NCI-H2107 treated with DMSO at 0.1 percent for 48 hours (cell line): ENCODE measurements around the gene SLC25A12.
"Not testable (repeated sequence)": the region's sequence is repeated elsewhere in the genome, so short reads cannot be mapped to it uniquely, and the experiment has no call there.

Experiments
- DNase-seq: peaks from one replicate; lab custom pipeline; 2025; ENCODE audit not compliant: unreplicated experiment; lab: John Stamatoyannopoulos, UW

SLC25A12 gene

GRCh38 chr2:171893824-171894611 lies at the start of gene SLC25A12:
TSS of gene SLC25A12 (minus strand) at chr2:171894244. CDS start at chr2:171894214, 30 bp downstream.
- peak; percentile 39 for DNase-seq

DNA sequence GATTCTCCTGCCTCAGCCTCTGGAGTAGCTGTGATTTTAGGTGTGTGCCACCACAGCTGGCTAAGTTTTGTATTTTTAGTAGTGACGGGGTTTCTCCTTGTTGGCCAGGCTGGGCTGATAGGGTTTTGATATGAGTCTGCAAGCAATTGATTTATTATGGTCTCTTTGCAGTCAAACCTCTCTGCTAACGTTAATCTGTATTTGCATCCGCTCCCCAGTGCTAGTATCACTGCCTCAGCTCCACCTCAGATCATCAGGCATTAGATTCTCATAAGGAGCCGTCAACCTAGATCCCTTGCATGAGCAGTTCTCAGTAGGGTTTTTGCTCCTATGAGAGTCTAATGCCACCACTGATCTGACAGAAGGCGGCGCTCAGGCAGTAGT lies 47.3 kb upstream of the SLC25A12 start:
- DNase-seq, result no peak

DNA sequence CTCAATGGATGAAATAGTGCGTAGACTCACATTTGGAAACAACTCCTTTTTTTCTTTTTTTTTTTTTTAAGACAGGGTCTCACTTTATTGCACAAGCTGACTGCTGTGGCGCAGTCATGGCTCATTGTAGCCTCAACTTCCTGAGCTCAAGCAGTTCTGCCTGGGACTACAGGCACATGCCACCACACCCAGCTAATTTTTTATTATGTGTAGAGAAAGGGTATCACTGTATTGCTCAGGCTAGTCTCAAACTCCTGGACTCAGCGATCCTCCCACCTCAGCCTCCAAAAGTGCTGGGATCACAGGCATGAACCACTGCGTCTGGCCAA lies 45.7 kb upstream of the SLC25A12 start:
- DNase-seq, result no peak

- no peak for DNase-seq
These were observed 45.2 kb upstream of the SLC25A12 start for GRCh38 chr2:171939058-171939742.

DNA sequence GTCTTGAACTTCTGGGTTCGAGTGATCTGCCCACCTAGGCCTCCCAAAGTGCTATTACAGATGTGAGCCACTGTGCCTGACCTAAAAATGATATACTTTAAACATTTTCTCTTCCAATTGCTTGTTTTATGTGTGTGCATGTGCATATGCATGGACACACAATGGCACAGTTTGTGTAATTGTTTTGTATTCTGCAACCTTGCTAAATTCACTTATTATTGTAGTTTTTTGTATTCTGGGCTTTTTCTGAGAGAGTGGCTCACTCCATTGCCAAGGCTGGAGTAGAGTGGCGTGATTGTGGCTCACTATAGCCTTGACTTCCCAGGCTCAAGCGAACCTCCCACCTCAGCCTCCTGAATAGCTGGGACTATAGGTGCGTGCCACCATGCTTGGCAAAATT lies 36.3 kb upstream of the SLC25A12 start:
- no peak for DNase-seq

GRCh38 chr2:171924170-171924942 lies 30.3 kb upstream of the SLC25A12 start:
- DNase-seq, result no peak

DNA sequence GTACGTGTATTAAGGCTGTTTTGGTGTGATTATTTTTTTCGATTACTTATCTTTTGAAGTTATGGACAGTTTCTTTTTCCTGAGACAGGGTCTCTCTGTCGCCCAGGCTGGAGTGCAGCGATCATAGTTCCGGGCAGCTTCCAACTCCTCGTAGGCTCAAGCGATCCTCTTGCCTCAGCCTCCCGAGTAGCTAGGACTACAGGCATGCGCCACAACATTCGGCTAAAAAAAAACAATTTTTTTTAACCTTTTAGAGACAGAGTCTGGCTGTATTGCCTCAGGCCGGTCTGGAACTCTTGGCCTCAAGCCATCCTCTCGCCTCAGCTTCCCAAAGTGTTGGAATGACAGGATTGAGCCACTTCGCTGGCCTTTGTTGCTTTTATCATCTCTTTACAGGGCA lies 29.2 kb upstream of the SLC25A12 start:
- peak; percentile 32 for DNase-seq

DNA sequence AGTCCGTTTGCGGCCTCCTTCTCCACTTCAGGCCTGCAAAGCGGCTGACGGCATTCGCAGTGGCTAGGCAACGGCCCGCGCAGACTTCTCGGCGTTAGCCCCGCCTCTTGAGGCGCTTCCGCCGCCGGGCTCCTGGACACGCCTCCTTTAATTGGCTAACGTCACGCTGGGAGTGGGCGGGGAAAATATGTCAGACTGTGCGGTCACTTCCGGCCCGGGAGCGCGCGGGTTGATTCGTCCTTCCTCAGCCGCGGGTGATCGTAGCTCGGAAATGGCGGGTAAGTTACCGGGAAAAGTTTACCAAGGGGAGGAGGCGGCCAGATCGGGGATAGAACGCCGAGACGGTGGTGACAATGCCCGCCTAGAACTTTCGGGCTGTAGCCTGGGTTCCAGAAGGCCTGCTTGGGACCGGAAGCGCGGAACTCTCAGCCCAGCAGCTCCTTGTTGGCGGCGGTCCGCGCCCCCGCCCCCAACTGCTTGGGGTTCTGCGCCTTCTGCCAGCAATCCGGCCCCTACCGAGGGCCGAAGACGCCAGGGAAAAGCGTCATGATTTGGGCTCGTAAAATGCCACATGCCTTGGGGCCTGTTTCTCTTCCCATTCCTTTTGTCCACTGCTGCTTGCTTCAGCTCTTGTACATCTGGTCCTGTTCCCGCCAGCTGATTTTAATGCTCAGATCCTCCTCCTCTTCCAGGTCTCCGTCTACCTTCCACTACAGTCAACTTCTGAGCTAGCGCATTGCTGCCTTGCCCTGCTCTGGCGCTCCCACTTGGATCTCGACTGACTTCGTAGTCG lies 28.4 kb upstream of the SLC25A12 start, which contains the start of gene HAT1:
HAT1 (plus strand) TSS at position 232 of the 793 bp plus-strand sequence; CDS start at position 272, 40 bp downstream.
- peak; percentile 90 for DNase-seq

GRCh38 chr2:171921970-171922229 lies 27.9 kb upstream of the SLC25A12 start:
- no peak for DNase-seq

DNA sequence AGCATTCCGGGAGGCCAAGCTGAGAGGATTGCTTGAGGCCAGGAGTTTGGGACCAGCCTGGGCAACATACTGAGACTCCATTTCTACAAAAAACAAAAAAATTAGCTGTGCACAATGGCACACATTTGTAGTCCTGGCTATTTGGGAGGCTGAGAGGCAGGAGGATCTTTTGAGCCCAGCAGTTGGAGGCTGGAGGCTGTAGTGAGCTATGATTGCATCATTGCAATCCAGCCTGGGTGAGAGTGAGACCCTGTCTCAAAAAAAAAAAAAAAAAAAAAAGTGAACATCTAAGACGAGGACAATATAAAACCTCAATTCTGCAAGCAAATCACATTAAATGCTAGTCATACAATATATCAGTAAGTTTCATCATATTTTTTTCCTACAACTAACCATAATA lies 25.4 kb upstream of the SLC25A12 start:
- DNase-seq, result no peak

GRCh38 chr2:171913517-171913916 lies 19.5 kb upstream of the SLC25A12 start:
- DNase-seq, result no peak

DNA sequence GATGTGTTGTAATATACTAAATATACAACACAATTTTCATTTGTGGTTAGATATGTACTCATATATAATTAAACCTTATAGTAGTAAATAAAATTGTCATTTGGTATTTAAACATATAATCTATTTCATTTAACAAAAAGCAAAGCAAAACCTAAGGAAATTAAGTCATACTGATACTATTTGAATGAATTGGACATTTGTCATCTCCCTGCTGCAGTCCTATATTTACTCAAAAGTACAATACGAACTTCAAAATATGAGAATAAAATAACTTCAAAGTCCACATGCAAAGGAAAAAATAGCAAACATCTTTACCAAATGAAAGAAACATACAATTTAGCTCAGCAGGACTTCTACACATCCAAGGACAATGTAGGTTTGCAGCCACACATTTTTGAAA lies 16.4 kb upstream of the SLC25A12 start:
- no peak for DNase-seq

- DNase-seq, result no peak
These were observed 15.2 kb upstream of the SLC25A12 start for GRCh38 chr2:171909266-171909665.

GRCh38 chr2:171908235-171908634 lies 14.2 kb upstream of the SLC25A12 start:
- no peak for DNase-seq

DNA sequence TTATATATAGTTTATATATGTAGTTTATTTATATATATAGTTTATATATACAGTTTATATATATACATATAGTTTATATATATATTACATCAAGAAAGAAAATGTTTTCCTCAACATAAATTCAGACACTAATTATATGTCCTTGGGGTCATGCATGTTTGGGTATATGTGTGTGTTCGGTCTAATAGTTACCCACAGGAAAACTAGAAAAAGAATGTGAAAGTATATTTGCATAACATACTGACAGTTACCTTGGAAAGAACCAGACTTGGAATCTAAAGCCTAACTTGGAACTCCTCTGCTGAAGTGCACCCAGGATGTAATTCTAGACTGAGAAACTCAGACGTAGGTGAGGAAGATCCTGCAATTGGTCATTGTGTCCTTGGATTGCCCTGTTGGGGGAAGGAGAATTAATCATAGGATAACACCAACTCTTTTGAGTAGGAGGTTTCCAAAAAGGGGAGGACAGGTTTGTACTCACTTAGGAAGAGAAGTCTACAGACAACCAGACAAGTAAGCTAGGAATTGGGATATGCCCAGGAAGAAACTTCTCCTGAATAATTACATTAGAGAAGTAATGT lies 8.9 kb upstream of the SLC25A12 start:
- DNase-seq, result no peak

- not testable (repeated sequence) for DNase-seq
These were observed 5.7 kb upstream of the SLC25A12 start for GRCh38 chr2:171899623-171900282.

GRCh38 chr2:171895786-171896185 lies 1.7 kb upstream of the SLC25A12 start:
- DNase-seq, result no peak

DNA sequence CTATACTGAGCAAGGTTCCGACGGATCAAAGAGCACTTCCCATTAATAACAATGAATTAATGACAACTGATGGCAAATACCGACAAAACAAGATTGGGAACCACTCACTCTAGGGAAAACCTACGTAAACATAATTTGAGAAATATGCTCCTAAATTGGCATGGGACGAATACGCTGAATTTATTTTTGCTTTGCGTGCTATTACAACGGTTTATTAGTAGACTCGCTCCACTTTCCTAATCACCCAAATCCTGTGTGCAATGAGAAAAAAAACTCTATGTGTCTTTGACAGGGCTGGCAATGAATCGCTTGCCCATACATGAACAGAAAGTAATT lies 536 bp upstream of the SLC25A12 start:
- DNase-seq, result no peak

DNA sequence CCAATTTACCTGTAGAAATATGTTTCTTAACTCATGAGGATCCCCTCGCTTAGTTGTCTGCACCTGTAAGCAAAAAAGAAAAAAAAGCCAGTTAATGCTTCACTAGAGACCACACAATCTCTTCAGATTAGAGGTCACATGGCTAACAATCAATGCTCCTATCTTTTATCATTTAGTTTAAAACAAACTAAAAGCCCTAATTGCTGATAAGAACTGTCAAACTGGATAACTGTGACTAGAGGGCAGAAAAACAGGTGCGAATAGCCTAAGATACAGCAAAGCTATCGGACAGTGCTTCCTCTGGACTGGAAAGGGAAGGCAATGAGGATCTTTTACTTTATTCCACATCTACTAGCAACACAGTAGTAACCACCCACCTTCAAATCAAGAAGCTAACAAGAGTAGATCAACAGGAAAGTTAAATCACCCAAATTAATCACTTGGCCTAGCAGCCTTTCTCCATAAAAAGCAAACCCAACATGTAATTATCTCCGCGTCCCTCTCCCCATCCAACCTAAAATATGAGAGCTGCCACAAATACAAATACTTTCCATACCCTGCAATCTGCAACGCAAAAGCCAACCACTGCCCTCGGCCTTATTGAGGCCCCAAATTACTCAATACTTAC lies 734 bp downstream of the SLC25A12 start:
- no peak for DNase-seq

DNA sequence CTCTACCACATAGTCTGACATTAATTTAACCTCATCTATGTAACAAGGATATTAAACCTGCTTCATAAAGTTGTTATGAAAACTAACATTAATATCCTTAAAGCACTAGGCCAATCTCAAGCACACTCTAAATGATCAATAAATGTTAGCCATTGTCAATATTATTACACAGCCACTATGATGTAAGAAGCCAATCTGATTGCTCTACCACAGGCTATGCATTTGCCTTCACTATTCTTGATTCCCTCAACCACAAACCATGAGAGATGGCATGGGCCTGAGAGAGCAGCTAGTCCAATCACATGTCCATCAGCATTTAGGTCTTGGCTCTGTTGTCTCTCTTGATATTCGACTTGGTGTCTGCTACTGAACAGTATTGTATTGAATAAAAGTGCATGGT lies 4.2 kb downstream of the SLC25A12 start:
- no peak for DNase-seq
